Fibroblast of upper back skin (primary cell): ENCODE measurements around the gene ARHGAP21.

Experiments
- DNase-seq: peaks from one replicate; pipeline ENCODE4 v3.0.0-alpha.2; 2013

Gene ARHGAP21

DNA sequence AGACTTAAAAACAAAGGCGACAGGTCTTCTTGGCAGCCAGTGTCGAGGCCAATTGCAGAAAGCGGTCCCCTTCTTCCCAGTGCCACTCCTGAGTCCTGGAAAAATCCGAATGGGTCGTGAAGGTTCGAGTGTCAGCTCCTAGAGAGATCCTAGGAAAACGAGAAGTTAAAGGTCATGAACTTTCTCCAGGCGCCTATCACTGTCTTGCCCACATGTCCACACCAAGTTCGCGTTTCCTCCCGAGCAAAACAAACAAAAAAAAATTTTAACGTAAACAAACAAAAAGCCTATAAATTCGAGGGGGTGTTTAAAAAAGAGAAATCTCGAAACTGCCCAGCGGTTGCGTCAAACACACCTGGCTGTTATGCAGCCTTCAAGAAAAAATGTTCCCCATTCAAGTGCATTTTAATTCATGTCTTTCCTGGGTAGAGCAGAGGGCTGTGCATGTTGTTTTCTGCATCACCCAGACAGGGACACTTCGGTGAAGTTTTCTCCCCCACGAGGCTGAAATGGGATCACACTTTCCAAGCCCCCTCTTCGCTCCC, 1.5 kb downstream of the ARHGAP21 start:
- DNase-seq = no peak

DNA sequence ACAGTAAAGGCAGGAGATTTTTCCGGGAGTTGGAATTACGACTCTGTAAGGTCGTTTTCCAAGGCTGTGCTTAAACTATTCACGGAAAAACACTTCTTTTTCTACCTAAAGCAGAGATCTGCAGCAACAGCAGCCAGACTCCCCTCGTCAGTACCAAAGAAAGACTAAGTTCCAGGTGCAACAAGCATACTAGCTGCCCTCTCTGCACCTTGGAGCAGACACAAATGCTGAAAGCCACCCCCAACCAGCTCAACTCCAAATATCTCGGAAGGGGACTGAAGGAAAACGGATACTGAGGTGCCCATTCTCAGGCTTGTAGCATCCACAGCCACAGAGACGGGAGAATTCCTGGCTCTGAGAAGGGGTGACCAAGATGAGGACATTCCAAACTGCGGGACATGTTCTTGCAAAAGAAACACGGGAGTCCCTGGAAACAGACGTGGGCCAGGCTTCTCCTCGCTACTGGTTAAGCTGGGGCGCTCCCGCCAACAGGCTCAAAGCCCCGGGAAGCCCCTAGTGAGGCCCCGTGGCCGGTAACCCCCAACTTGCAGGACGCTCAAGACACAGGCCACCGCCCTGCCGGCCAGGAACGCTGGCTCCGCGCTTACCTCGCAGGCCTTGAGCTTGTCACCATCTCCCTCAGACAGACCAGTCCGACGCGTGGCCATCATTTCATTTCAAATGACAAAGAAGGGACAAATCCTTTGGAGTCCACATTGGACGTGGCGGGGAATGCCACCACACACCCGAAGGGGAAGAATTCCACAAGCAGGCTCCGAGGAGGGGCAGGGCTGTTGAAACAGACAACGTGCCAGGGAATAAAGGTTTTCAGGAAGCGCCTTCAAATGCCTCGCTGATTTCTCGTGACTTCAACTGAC, 2.2 kb downstream of the ARHGAP21 start:
- DNase-seq = peak; percentile 21

DNA sequence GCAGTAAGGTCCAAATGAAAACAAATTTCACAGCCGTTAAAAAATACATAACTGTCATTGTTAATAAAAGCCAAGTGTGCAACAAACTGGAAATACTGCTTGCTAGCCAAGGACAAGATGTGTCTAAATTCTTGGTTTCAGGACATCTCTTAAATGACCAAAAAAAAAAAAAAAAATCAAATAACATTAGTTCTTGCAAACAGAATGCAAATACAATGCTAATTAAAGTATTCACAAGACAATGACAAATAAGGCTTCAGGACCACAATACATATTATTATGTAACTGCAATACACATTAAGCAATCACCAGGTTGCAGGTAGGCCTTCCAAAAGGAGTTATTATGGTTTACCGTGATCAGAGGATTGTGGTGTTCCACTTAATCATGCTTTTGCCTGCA, 3.6 kb downstream of the ARHGAP21 start:
- DNase-seq = no peak

DNA sequence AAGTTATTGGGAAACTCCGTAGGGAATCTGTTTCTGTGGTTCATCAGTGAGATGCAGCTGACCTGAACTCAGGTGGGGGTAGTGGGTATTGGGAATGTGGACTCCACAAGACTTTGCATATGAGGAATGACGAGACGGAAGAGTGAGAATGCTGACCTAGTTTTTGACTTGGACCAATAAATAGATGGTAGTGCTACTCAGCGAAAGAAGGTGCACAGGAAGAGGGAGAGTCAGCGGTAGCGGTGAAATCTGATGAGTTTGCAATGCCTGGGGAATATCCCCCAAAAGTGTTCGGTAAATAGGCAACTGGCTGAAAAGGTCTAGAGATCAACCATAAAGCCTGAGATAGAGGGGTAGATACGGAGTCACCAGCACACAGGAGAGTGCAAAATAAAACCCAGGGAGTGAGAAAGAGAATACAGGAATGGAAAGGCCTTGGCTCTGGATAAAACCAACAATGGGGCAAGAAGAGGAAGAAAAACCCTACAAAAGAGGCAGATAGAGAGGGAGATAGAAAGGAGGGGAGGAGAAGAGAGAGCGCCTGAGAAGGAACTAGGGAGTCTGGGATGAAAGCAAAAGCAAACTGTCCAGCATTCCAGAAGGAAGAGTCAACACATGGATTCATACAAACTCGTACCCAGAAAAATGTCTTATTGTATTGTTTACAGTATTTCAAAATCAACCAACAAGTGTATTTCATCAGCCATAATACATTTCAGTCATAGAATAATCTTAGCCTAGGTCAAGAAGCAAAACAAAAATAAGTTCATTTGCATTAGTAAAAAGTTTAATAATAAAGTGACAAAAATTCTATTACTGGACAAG, 5.4 kb downstream of the ARHGAP21 start:
- DNase-seq = peak; percentile 81

DNA sequence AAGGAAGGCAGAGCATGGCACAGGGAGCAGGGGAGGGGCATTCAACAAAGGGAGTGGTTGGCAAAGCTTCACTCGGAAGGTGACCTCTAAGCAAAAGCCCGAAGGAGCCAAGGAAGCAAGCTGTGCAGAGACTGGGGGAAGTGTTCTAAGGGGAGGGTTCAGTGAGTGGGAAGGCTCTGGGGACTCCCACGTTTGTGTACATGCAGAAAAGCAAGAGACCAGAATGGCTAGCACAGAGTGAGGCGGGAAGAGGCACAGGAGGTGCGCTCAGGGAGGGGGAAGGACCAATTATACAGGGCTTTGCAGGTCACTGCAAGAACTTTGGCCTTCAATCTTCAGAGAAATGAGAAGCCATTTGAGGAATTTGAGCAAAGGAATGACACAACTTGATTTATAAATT, 7.4 kb downstream of the ARHGAP21 start:
- DNase-seq = no peak

DNA sequence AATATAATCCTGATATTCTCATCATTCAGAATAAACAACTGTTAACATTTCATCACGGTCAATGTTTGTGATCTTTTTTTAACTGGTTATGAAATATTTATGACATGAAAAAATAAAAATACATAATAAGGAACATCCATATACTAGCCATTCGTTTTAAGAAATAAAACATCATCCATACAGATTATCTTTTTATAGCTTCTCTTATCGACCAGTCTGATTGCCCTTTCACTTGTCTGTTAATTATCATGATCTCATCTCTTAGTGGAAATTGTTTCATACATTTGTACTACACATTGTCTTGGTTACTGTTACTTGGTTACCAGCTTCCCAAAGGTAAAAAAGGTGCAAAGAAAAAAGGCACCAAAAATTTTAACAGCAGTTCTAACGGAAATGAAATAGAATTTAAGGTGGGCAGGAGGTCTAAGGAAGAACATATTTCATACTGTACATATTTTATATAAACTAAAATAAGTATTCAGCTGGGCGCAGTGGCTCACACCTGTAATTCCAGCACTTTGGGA, 8.4 kb downstream of the ARHGAP21 start:
- DNase-seq = no peak

DNA sequence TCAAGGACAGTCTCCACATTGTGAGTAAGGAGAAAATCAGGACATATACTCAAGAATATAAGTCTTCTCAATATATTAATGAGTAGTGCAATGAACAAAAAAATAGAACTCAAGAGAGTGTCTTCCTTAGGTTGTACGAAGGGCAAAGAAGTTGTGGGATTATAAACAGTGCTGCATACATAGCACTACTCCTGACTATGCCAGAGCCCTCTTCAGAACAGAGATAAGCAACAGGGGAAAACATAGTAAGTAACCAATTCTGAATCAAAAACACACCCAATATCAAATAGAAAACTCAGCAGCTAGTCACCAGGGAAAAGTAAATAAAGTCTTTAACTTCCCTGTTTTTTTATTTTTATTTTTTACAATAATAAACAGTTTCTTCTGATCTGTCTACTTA, 10.6 kb downstream of the ARHGAP21 start:
- DNase-seq = no peak

DNA sequence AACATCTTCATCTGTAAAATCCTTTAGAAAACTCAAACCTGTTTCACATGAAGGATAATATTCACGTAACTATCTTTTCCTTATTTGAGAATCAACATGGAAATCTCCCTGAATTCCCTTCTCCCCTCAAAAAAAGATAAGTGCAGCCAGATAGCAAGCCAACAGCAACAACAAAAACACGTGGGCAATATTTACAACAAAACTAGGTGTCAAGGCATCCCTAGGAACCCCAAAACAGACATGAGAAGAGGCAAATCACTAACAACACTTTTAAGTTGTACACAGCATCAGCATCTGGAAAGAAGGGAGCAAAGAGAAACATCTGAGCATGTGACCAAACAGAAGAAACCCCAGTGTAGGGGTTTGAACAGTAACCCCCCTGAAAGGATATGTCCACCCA, 12.2 kb downstream of the ARHGAP21 start:
- DNase-seq = no peak

DNA sequence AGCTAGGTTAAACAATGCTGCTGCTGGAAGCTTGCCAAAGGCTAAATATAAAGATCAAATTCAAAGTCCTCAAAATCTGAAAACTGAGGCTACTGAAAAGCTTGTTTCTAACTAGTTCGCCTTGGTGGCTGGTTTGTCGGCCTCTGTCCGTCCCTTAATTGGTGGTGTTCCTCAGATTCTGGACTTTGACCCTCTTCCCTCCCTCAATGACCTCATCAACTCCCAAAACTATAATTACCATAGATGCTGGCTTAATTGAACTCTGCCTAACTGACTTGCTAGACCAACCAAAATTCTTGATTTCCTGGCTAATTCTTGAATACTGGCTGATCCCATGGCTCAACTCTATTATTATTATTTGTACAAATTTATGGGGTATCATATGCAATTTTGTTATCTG, 15.6 kb downstream of the ARHGAP21 start:
- DNase-seq = no peak

DNA sequence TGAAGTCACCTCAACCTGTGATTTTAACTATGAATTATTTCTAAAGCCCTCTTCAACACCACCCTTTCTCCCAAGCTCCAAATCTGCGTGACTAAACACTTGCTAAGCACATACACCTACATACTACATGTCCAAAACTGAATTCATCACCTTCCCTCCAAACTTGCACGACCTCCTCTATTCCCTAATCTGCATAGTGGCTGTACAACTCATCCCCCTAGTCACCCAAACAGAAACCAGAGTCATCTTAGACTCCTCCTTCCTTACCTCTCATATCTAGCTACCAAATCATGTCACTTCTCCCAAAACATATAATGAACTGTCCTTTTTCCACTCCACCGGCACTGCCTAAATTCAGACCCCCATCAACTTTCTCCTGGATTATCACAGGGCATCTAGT, 16.2 kb downstream of the ARHGAP21 start:
- DNase-seq = no peak

DNA sequence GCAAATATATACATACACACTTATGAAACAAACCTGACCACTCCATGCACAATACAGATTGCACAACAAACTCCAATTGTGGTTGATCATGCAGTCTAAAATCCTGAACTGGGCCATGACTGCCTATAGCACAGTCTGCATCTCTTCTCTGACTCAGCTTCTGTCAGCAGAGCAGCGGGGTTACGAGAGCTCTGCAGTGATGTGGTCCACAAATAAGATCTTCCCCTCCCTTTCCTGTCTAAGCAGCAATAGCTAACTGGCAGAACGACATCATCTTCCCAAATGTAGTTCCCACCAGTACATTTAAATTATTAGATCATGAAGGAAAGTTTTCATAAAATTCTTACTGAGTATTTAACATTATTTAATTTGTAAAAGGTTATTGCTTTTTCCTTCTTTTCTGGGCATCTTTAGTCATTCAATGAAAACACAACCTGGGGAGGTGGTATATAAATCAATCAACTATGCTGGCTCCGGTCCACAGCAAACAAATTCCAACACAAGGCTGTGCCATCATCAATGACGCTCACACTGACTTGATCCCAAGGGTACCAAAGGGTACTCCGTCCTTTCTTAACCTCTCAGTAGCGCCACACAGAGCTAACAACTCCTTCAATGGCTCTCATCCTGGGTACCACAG, 17.1 kb downstream of the ARHGAP21 start:
- peak; percentile 95 for DNase-seq

DNA sequence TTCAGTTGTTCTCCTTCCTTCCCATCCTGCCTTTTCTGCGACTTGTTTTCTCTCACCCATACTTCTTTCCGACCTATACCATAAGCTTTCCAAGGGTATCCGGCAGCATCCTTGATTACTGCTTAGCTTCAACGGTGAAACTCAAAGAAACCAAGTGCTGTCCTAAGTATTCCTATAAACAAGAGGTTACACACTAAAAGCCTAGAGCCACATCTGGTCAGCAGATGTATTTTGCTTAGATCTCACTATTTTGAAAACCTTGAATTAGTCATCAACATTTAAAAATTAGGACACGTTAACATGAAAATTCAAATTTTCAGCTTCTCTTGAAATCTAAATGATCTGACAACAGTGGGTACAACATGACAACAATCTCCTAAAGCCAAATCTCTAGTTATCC, 20.0 kb downstream of the ARHGAP21 start:
- DNase-seq = peak; percentile 84

DNA sequence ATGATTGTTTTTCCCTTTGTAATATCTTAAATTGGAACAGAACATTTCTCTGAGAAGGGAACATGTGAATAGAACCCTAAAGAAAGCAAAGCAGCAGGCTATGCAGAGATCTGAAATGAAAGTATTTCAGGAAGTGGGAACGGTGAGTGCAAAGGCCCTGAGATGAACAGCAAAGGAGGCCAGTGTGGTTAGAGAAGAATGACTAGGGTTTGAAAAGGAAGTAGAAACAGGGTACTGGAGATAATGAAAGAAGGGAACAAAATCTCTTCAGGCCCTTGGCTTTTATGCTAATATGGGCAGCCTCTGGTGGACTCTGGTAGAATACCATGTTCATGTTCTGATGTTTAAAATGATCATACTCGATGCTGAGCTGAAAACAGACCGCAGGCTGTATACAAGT, 22.2 kb downstream of the ARHGAP21 start:
- no peak for DNase-seq

DNA sequence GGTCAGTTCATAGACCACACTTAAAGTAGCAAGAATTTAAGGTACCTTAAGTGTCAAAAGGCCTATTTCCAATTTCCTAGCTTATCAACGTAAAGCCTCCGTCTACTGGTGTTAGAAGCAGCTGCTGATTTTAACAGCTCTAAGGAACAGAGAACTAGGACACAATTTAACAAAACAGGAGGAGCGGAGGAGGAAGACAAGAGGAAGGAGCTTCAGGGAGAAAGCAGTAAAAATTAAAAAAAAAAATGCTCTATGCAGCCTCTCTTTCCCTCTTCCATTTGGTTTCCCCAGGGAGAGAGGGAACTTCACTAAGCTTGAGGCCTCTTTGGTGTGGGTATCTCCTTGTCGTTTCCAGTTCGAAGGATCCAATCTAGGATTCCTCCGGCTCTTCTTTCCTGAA, 22.7 kb downstream of the ARHGAP21 start:
- DNase-seq = no peak

DNA sequence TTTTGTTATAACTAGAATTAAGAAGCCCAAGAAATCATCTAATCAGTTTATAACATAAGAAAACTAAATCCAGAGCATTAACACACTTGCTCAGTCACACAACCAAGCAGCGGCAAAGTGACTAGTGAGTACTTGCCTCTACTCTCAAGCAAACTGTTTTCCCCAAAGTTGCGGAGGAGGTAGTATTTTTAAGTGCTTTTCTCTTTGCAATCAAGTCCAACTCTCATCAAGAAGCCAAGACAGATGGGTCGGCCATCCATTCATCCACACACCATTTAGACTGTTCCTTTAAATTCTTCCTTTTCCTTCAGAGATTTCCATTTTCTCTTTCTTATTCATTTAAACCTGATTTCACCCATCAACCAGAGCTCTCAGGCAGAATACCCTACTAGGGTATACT, 25.4 kb downstream of the ARHGAP21 start:
- DNase-seq = no peak

DNA sequence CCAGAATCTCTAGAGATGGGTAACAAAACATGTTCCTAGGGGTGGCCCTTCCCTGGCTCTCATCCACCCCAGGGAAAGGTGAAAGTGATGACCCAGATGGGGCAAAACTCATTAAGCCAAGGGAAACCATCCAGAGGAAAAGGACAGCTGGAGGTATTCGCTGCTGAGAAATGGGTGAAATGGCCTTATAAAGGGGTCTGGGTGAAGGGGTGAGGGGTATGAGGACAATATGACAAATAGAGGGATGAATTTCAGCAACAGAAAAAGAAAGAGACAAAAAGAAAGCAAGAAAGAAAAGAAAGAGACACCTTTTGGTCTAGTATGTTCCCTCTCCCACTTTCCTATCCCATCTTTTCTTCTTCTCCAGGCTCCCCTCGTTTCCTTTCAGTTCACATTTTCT, 26.6 kb downstream of the ARHGAP21 start:
- DNase-seq = no peak

DNA sequence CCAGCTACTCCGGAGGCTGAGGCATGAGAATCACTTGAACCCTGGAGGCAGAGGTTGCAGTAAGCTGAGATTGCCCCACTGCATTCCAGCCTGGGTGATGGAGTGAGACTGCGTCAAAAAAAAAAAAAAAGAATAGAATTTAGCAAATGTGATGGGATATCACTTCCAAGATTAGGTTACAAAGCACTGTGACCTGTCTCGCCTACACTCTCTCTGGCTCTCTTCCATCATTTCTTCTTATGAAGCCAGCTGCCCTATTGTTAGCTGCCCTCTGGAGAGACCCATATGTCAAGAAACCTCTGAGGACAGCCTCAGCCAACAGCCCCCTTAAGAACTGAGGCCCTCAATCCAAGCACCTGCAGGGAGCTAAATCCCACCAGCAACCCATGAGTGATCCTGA, 28.2 kb downstream of the ARHGAP21 start:
- DNase-seq = no peak

DNA sequence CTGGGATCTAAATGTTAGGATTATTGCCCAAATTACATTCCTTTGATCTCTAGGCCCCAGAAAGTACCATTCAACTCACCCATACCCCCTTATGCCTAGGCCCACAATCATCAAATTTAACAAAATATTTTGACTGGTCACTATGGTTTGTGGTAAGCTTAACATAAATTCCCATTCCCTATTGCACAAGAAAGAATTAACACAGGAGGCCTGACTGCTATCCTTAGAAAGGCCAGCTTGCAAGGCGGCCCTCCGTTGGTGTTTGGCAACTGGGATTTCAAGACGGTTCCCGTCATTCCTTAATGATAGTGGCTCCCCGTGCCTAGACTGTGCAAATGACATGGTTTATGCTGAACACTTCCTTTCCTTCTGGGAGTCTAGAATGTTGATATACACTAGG, 29.6 kb downstream of the ARHGAP21 start:
- no peak for DNase-seq

DNA sequence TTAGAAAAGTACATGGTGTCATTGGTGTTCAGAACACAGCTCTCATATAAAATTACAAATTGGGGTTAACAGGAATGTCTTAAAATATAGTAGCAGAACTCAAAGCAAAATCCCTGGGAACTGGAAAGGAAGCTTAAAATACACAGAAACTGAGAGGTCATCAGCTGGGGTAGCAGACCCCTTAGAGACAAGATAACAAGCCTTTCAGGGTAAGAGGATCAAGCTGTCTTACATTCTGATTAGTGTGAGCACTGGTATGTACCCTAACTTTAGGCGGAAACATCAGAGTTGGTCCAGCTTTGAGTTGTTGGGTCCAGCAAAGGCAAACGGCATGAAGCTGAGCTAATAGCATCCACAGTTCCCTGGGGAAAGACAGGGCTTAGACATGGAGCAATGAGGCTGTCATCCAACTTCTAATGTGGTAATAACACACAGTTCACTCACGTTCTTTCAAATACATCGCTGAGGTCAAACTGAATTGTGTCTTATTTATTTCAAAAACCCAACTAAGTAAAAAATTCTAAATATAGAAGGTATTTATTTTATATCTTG, 32.6 kb downstream of the ARHGAP21 start:
- DNase-seq = peak; percentile 45

DNA sequence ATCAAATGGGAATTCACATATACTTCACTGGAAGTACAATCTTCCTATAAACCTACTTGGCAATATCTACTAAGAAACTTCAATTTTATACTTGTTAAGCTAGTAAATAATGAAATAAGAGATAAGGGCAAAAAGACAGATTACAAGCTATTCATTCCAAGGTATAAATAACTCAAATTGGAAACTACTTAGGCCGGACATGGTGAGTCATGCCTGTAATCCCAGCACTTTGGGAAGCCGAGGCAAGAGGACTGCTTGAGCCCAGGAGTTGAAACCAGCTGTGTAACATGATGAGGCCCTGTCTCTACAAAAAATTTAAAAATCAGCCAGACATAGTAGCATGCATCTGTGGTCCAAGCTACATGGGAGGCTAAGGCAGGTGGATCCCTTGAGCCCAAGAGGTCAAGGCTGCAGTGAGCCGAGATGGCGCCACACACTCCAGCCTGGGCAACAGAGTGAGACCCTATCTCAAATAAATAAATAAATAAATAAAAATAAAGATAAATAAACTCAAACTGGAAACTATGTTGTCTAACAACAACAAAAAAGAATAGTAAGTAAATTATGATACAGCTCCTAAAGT, 37.6 kb downstream of the ARHGAP21 start:
- peak; percentile 65 for DNase-seq

DNA sequence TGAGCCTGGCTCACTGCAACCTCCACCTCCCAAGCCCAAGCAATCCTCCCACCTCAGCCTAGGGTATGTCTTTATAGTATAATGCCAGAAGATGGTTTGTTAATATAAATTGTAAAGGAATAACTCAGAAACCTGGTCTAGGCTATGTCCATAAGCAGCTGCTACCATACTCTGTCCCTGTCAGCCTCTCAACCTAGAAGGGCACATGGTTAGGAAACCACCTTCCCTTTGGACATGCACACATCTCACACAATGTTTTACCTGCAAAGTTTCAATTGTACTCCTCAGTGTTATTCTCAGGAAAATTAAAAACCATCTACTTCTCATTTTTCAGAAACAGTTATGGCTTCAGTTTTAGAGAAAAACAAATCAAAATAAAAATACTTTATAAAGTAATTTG, 40.1 kb downstream of the ARHGAP21 start:
- no peak for DNase-seq

DNA sequence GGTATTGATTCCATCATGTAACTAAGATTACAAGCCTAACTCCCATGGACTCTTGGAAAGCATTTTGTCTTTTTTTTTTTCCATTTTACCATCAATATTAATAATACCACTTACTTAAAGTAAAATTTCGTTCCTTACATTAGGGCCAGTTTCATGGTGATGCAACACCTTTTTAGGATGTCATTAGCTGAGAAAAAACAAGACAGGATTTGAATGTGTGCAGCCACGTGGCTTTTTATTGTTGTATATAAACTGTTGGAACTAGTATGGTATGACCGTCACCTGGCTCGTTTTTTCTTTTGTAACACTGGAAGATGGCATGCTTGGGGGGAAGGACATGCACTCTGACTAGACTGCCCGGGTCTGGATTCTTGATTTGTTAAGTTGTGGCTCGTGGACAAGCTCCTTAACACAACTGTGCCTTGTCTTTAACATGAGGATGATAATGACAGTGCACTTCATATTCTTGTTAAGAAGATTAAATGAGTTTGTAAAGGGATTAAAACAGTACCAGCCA, 42.1 kb downstream of the ARHGAP21 start:
- no peak for DNase-seq
